IMR-90 (cell line): ENCODE measurements around the gene AIRE.

ENCODE experiments used
- CHD1 ChIP-seq: IDR thresholded peaks from 2 replicates; pipeline ENCODE4 v1.6.1; 2012; ENCODE audit warnings: low read depth, low read length, improper control_type of control experiment
- MAFK ChIP-seq: IDR thresholded peaks from 2 replicates; pipeline ENCODE4 v1.6.1; 2012; ENCODE audit warnings: low read depth, low read length, improper control_type of control experiment
- MAZ ChIP-seq: IDR thresholded peaks from 2 replicates; pipeline ENCODE4 v1.6.1; 2012; ENCODE audit warnings: low read depth, mild to moderate bottlenecking, low read length, improper control_type of control experiment, moderate library complexity, borderline replicate concordance
- MXI1 ChIP-seq: IDR thresholded peaks from 2 replicates; pipeline ENCODE4 v1.6.1; 2012; ENCODE audit warnings: low read depth, mild to moderate bottlenecking, low read length, moderate library complexity, borderline replicate concordance
- POLR2A ChIP-seq: IDR thresholded peaks from 2 replicates; pipeline ENCODE4 v1.6.1; 2012; ENCODE audit warnings: mild to moderate bottlenecking, low read depth, low read length
- RAD21 ChIP-seq: IDR thresholded peaks from 2 replicates; pipeline ENCODE4 v1.6.1; 2012; ENCODE audit warnings: low read length, improper control_type of control experiment
- RFX5 ChIP-seq: IDR thresholded peaks from 2 replicates; pipeline ENCODE4 v1.8.0; 2012; ENCODE audit warnings: low read depth, mild to moderate bottlenecking, low read length, moderate library complexity
- TF ChIP-seq, protein P1 (sequence below): conservative IDR thresholded peaks from 2 replicates; pipeline ENCODE4 v1.5.1; 2012; ENCODE audit warnings: mild to moderate bottlenecking, low read depth, low read length, improper control_type of control experiment

DNA sequence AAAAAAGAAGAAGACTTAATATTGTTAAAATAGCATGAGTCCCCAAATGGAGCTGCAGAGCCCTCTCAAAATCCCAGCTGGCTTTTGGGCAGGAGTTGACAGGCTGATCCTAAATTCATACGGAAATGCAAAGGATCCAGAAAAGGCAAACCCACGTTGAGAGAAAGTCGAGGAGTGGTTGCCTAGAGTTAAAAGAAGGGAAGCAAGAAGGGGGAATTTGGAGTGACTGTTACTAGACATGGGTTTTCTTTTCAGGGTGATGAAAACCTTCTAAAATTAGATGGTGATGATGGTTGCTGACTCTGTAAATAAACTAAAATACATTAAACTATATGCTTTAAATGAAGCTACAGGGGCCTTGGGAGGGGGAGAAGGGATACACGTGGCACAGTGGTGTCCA is 25.6 kb upstream of the AIRE start:
- no peak for TF ChIP-seq POLR2A
- TF ChIP-seq, protein P1, sequence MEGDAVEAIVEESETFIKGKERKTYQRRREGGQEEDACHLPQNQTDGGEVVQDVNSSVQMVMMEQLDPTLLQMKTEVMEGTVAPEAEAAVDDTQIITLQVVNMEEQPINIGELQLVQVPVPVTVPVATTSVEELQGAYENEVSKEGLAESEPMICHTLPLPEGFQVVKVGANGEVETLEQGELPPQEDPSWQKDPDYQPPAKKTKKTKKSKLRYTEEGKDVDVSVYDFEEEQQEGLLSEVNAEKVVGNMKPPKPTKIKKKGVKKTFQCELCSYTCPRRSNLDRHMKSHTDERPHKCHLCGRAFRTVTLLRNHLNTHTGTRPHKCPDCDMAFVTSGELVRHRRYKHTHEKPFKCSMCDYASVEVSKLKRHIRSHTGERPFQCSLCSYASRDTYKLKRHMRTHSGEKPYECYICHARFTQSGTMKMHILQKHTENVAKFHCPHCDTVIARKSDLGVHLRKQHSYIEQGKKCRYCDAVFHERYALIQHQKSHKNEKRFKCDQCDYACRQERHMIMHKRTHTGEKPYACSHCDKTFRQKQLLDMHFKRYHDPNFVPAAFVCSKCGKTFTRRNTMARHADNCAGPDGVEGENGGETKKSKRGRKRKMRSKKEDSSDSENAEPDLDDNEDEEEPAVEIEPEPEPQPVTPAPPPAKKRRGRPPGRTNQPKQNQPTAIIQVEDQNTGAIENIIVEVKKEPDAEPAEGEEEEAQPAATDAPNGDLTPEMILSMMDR: no peak
- no peak for TF ChIP-seq RAD21
- TF ChIP-seq MXI1: no peak
- no peak for TF ChIP-seq MAZ
- no peak for TF ChIP-seq MAFK
- TF ChIP-seq RFX5: no peak
- TF ChIP-seq CHD1: no peak
